ENCODE measurements around the gene OSBPL5.

DNA sequence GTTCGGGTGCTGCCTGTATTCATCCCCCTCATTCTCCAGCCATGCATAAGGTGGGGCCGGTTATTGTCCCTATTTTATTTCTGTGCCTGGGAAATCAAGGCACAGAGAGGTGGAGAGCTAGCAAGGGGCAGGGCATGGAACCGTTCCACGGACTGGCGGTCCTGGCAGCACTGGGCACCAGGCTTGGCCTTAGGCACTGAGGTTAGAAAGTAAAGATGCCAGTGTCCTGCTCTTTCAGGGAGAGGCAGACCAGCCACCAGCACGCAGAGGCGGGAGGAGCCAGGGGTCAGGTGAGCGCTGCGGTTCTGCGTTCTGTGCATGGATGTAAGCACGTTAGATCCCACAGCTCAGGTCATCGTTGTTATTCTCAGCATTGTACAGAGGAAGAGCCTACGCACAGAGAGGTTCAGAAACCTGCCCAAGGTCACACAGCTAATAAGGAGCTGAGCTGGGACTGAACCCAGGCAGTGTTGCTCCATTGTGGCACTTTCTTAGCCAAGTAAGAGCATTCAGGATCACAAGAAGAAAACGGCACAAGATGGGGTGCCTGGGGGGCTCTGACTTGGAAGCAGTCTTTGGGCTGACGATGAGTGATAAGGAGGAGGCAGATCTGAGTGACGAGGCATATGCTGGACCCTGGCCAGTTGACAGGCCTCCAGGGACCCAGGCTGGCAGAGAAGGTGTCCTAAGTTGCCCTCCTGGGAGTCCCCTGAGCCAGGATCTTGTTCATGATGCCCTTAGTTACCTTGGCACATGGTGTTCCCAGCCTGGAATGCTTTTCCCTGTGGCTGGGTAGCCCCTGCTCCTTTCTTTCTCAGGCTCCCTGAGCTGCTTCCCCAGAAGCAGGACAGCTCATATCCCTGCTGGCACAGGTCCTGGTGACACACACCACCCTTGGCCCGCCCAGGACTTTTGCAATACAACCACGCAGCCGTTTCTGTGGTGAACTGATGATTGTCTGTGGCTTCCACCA, 41.1 kb downstream of the OSBPL5 start:
- TF ChIP-seq CTCF (conservative IDR thresholded peaks at IDR 0.05; ENCODE audit: low read length) (no peak), EZH2phosphoT487 (IDR thresholded peaks at IDR 0.05; ENCODE audit: borderline replicate concordance, low read depth, low read length) (no peak)

All from OCI-LY7 (cell line).